ENCODE results near the gene WDR27.

Gene WDR27

GRCh38 chr6:169641461-169642085 is 60.3 kb downstream of the WDR27 start:
- no peak for TF ChIP-seq EZH2phosphoT487 (IDR thresholded peaks at IDR 0.05; ENCODE audit: borderline replicate concordance)
- no peak for TF ChIP-seq CTCF (conservative IDR thresholded peaks at IDR 0.05; ENCODE audit: low read length)
- no peaks in the 10 kb centered on the region for H3F3A ChIP-seq (ENCODE audit: low read depth)

GRCh38 chr6:169640983-169641382 is 60.8 kb downstream of the WDR27 start:
- H3K9me2 ChIP-seq (replicated peaks; ENCODE audit: low read depth, low read length) = no peaks in the 10 kb centered on the region
- H3K36me3 ChIP-seq (ENCODE audit: insufficient read depth, low read length) = no peaks in the 10 kb centered on the region
- TF ChIP-seq EZH2phosphoT487 (IDR thresholded peaks at IDR 0.05; ENCODE audit: borderline replicate concordance) (no peak), CTCF (conservative IDR thresholded peaks at IDR 0.05; ENCODE audit: low read length) (no peak)
- H3K9me3 ChIP-seq (ENCODE audit: insufficient read depth, low read depth, low read length) = no peaks in the 10 kb centered on the region
- no peaks in the 10 kb centered on the region for H3K79me2 ChIP-seq (ENCODE audit: insufficient read depth, low read length)
- no peaks in the 10 kb centered on the region for H3F3A ChIP-seq (ENCODE audit: low read depth)
- no peak overlapping the region for H3K4me2 ChIP-seq (ENCODE audit: low read depth, low read length, poor library complexity, severe bottlenecking)
- H3K27me3 ChIP-seq (ENCODE audit: insufficient read depth, low read length, poor library complexity, severe bottlenecking) = no peaks in the 10 kb centered on the region
- no peaks in the 10 kb centered on the region for H4K20me1 ChIP-seq (ENCODE audit: insufficient read depth, low read length, poor library complexity, severe bottlenecking)
- no peak overlapping the region for H2AFZ ChIP-seq (ENCODE audit: low read length)
- H3K9ac ChIP-seq (ENCODE audit: low read depth, low read length, poor library complexity, severe bottlenecking) = no peak overlapping the region
- H3K4me1 ChIP-seq (ENCODE audit: insufficient read depth, low read length, poor library complexity, severe bottlenecking) = no peaks in the 10 kb centered on the region
- H3K4me3 ChIP-seq (ENCODE audit: low read length, poor library complexity, severe bottlenecking) = no peak overlapping the region

More at GRCh38 chr6:169641461-169642085, 60.3 kb downstream of the WDR27 start:
- no peaks in the 10 kb centered on the region for H3K9me3 ChIP-seq (ENCODE audit: insufficient read depth, low read depth, low read length)
- no peaks in the 10 kb centered on the region for H3K27me3 ChIP-seq (ENCODE audit: insufficient read depth, low read length, poor library complexity, severe bottlenecking)
- no peaks in the 10 kb centered on the region for H3K79me2 ChIP-seq (ENCODE audit: insufficient read depth, low read length)
- H3K9me2 ChIP-seq (replicated peaks; ENCODE audit: low read depth, low read length) = no peaks in the 10 kb centered on the region
- no peak overlapping the region for H3K4me2 ChIP-seq (ENCODE audit: low read depth, low read length, poor library complexity, severe bottlenecking)
- H3K4me3 ChIP-seq (ENCODE audit: low read length, poor library complexity, severe bottlenecking) = no peak overlapping the region
- no peaks in the 10 kb centered on the region for H3K4me1 ChIP-seq (ENCODE audit: insufficient read depth, low read length, poor library complexity, severe bottlenecking)
- H2AFZ ChIP-seq (ENCODE audit: low read length) = no peak overlapping the region
- no peaks in the 10 kb centered on the region for H3K36me3 ChIP-seq (ENCODE audit: insufficient read depth, low read length)
- H4K20me1 ChIP-seq (ENCODE audit: insufficient read depth, low read length, poor library complexity, severe bottlenecking) = no peaks in the 10 kb centered on the region
- no peak overlapping the region for H3K9ac ChIP-seq (ENCODE audit: low read depth, low read length, poor library complexity, severe bottlenecking)

GRCh38 chr6:169640351-169640852 is 61.4 kb downstream of the WDR27 start:
- H3K79me2 ChIP-seq (ENCODE audit: insufficient read depth, low read length) = no peaks in the 10 kb centered on the region
- no peak for TF ChIP-seq CTCF (conservative IDR thresholded peaks at IDR 0.05; ENCODE audit: low read length)
- TF ChIP-seq EZH2phosphoT487 (IDR thresholded peaks at IDR 0.05; ENCODE audit: borderline replicate concordance) = no peak
- H3K4me1 ChIP-seq (ENCODE audit: insufficient read depth, low read length, poor library complexity, severe bottlenecking) = no peaks in the 10 kb centered on the region
- H3K36me3 ChIP-seq (ENCODE audit: insufficient read depth, low read length) = no peaks in the 10 kb centered on the region
- H3K4me2 ChIP-seq (ENCODE audit: low read depth, low read length, poor library complexity, severe bottlenecking) = no peak overlapping the region
- H4K20me1 ChIP-seq (ENCODE audit: insufficient read depth, low read length, poor library complexity, severe bottlenecking) = no peaks in the 10 kb centered on the region
- no peaks in the 10 kb centered on the region for H3K9me2 ChIP-seq (replicated peaks; ENCODE audit: low read depth, low read length)
- no peaks in the 10 kb centered on the region for H3K9me3 ChIP-seq (ENCODE audit: insufficient read depth, low read depth, low read length)
- no peaks in the 10 kb centered on the region for H3F3A ChIP-seq (ENCODE audit: low read depth)
- no peak overlapping the region for H3K9ac ChIP-seq (ENCODE audit: low read depth, low read length, poor library complexity, severe bottlenecking)
- no peaks in the 10 kb centered on the region for H3K27me3 ChIP-seq (ENCODE audit: insufficient read depth, low read length, poor library complexity, severe bottlenecking)
- H3K4me3 ChIP-seq (ENCODE audit: low read length, poor library complexity, severe bottlenecking) = no peak overlapping the region
- H2AFZ ChIP-seq (ENCODE audit: low read length) = no peak overlapping the region

Data from Loucy (cell line).